ENCODE data around the gene SLC27A3.

GRCh38 chr1:153786038-153786790 is 11.0 kb downstream of the SLC27A3 start:
- TF ChIP-seq YY1 (IDR thresholded peaks at IDR 0.05; ENCODE audit: low read depth, low read length): no peak
- TF ChIP-seq POLR2AphosphoS5 (IDR thresholded peaks at IDR 0.05; ENCODE audit: low read depth, low read length): no peak
- TF ChIP-seq CTCF (IDR thresholded peaks at IDR 0.05; ENCODE audit: control extremely low read depth in 1 of 3, insufficient read depth in 1 of 3, low read depth in 1 of 3, low read length in 3 of 3): no peak
- TF ChIP-seq CBX5 (IDR thresholded peaks at IDR 0.05; ENCODE audit: low read depth, low read length): no peak
- no peak for TF ChIP-seq USF2 (IDR thresholded peaks at IDR 0.05; ENCODE audit: low read length)
- no peak for TF ChIP-seq JUND (IDR thresholded peaks at IDR 0.05; ENCODE audit: low read length)
- no peak for TF ChIP-seq MAX (IDR thresholded peaks at IDR 0.05)
- no peak for TF ChIP-seq POLR2A (IDR thresholded peaks at IDR 0.05; ENCODE audit: control extremely low read depth in 1 of 2, low read depth in 2 of 2, low read length in 2 of 2)

All from H1 (cell line).